ENCODE measurements around the gene ELOVL1.

GRCh38 chr1:43334453-43335205 is 33.2 kb downstream of the ELOVL1 start:
- TF ChIP-seq POLR2A (IDR thresholded peaks at IDR 0.05; ENCODE audit: low read depth, low read length) (no peak), POLR2AphosphoS5 (IDR thresholded peaks at IDR 0.05; ENCODE audit: low read depth, low read length) (no peak)
